ENCODE data around the gene SLC4A4. TPM values are rescaled to one million over a fixed set of nuclear protein-coding genes. Genes with fewer than 3 reads are reported as not detected.
"Not testable (repeated sequence)": the region's sequence is repeated elsewhere in the genome, so short reads cannot be mapped to it uniquely, and the experiment has no call there.

SLC4A4 gene
- total RNA-seq, 1 experiment from 2014 or later: 0.16 TPM

DNA sequence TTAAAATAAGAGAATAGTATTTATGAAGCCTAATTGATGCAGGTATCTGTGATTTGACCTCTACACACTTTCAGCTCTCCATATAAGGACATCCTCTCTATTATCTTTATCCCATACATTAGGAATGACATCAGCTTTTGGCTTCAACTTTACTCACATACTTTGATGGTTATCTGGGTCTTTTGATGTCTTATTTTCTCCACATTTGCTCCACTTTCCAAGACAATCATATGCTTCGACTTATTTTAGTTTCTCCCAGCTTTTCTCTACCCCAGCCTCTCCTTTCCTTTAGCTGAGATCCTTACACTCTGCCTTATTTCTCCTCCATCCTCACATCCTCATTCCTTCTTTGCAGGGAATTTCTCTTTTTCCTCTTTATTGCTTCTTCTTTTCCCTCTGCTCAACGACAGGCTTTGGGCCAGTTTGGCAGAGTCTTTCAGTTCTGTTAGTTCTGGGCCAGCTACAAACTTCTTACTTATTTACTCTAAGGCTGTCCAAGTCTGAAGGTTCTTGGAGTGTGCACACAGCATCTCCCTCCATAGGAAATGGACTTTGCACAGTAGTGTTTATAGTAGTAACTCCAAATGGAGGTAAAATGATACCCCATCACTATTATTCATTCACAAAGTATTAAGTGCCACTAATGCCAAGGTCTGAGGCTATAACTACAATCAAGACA lies 50.5 kb downstream of the SLC4A4 start:
- DNase-seq (ENCODE audit: low read depth, low spot score): no peak
- in situ Hi-C loops (cut with HindIII; ENCODE audit: low pct_unique_long_range_greater_than_20kb, low sequenced_read_pairs): no loop called here

DNA sequence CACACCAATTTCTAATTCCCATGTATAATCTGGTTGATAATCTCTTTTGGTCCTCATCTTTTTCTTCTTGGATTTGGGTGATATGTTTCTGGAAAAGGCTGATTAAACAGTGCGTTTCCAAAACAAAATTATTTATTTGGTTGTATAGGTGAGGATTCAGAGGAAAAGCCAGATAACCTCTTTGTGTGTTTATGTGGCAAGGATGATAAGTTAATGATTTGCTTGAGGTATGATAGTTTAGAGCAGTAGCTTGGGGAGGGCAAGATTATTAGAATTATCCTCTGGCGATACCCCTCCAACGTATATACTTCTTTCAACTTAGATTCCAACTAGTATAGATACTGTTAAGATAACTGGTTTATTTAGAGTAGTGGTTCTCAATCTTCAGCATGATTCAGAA lies 53.3 kb downstream of the SLC4A4 start:
- no peak for DNase-seq (ENCODE audit: low read depth, low spot score)
- in situ Hi-C loops (cut with HindIII; ENCODE audit: low pct_unique_long_range_greater_than_20kb, low sequenced_read_pairs): no loop called here

DNA sequence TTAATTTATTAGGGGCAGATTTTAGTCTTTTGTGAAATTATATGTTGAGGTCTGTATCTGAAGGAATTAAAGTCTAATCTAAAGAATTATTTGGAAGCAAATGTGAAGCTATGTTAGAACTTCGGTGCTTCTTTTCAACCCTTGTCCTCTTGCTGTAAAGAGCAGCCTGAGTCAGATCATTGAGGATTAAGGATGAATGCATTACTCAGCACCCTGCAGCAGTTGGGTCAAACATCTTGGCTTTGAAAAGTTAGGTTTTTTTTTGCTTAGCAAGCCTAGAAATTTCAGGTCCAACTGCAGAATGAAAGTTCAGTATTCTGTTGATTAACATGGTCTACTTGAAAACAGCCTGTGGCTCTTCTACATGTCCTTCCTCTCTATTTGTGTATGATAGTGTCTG lies 57.6 kb downstream of the SLC4A4 start:
- in situ Hi-C loops (cut with HindIII; ENCODE audit: low pct_unique_long_range_greater_than_20kb, low sequenced_read_pairs): no loop called here
- DNase-seq (ENCODE audit: low read depth, low spot score): no peak

DNA sequence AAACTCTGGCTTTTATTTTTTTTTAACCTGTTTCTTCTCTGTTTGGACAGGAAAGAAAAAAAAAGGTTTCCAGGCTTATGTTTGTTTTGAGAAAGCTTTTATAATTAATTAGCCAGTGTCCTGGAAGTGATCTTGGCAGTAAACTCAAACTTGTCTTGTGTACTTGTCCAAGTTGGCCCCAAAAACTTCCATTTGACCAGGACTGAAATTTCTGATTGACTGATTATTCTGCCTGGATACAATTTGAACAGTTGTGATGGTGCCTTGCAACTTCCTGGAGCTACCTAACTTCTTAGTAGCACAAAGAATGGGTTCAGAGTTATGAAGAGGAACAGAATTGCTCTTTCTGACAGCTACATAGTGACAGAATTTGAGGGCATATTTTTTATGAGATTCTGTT lies 62.0 kb downstream of the SLC4A4 start:
- DNase-seq (ENCODE audit: low read depth, low spot score): no peak
- in situ Hi-C loops (cut with HindIII; ENCODE audit: low pct_unique_long_range_greater_than_20kb, low sequenced_read_pairs): no loop called here

DNA sequence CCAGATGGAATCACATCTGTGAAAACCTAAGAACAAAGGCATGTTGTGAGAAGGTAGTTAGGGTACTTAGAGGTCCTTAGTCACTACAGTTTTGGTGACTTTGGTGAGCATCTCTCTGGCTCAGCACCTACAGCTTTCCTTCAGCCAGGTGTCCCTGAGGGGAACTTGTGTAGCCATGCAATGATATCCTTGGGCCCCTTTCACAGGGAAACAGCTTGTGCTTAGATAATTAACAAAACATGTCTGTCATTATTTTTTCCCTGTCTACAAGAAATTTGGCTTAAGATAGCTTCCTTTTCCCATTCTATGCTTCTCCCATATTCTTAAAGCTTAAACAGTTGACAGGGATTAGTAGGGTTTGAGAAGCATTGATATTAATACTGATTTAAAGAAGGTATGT lies 63.8 kb downstream of the SLC4A4 start:
- no peak for DNase-seq (ENCODE audit: low read depth, low spot score)
- in situ Hi-C loops (cut with HindIII; ENCODE audit: low pct_unique_long_range_greater_than_20kb, low sequenced_read_pairs): no loop called here

DNA sequence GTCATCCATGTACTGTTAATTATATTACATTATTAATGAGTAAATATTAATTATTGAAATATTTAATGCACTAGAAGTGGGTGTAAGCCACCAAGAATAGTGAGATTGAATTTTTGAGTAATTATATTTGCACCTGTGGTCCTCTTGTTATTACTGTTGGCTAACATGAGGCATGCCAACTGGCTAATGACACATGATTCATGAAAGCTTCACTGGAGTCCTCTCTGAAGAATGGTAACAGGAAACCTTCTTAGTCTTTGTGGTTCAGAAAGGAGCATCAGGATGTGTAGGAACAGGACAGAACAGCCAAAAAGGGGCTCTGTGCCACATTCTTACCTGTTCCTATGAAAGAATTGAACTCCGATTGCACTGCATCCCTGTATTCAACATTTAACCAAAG lies 65.2 kb downstream of the SLC4A4 start:
- in situ Hi-C loops (cut with HindIII; ENCODE audit: low pct_unique_long_range_greater_than_20kb, low sequenced_read_pairs): no loop called here
- no peak for DNase-seq (ENCODE audit: low read depth, low spot score)

DNA sequence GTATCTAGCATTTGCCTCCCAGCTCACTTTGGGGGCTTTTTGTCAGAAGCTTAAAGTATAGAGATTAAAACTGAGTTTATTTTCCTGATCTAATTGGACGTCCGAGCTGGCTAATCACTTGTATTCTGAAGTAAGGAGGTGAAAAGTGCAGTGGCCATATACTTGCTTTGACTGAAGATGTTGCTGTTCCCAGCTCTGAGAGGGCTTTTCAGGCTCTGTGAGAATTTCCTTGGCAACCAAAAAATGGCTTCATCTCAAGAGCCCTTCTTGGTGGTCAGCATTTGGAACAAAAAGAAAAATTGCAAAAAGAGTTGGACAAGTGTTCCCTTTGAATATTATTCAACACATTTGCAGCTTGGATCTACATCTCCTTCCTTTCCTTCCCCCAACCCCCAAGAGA lies 67.0 kb downstream of the SLC4A4 start:
- in situ Hi-C loops (cut with HindIII; ENCODE audit: low pct_unique_long_range_greater_than_20kb, low sequenced_read_pairs): no loop called here
- DNase-seq (ENCODE audit: low read depth, low spot score): no peak

DNA sequence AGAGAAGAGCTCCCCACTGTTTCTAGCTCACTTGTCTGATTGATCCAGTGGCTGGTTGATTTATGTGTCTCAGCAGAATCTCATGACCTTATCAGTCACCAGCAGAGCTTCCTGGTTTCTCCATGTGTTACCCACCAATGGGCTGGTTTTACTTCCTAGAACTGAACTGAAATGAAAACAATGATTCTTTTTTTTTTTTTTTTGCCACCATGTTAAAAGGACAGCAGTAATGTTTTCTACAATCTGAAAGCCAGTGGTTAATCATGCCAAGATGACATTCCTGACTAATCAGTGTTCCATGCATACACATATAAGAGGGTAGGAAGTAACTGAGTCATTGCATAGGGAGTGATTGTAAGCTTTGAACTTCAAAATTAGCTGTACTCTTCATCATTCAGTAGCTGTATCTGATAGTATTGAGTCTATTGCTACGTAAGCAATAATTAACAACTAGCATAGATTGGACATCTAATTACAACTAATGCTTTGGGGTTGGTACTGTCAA lies 67.7 kb downstream of the SLC4A4 start:
- no peak for DNase-seq (ENCODE audit: low read depth, low spot score)
- in situ Hi-C loops (cut with HindIII; ENCODE audit: low pct_unique_long_range_greater_than_20kb, low sequenced_read_pairs): no loop called here

DNA sequence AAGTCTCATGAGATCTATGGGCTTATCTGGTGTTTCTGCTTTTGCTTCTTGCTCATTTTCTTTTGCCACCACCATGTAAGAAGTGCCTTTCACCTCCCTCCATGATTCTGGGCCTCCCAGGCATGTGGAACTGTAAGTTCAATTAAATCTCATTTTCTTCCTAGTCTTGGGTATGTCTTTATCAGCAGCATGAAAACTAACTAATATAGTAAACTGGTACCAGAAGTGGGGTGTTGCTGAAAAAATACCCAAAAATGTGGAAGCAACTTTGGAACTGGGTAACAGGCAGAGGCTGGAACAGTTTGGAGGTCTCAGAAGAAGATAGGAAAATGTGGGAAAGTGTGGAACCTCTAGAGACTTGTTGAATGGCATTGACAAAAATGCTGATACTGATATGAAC lies 70.1 kb downstream of the SLC4A4 start:
- in situ Hi-C loops (cut with HindIII; ENCODE audit: low pct_unique_long_range_greater_than_20kb, low sequenced_read_pairs): not testable (repeated sequence)

DNA sequence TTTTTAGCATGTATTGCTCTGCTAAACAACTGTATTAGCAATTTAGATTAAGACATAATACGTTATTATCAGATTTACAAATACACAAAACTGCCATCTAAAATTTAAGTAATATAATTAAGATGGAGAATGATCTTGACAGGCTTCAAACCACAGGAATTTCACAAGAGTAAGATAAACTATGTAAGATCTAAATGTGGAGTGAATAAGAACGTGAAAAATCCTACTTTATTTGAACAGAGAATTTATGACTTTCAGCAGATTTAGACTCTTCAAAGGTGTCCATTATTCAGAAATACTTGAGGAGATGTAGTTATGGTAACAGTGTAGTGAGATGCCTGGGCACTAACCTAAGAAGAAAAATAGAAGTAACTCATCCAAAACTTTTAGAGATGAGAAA lies 73.2 kb downstream of the SLC4A4 start:
- no peak for DNase-seq (ENCODE audit: low read depth, low spot score)
- in situ Hi-C loops (cut with HindIII; ENCODE audit: low pct_unique_long_range_greater_than_20kb, low sequenced_read_pairs): no loop called here

More for the DNA sequence above, 70.1 kb downstream of the SLC4A4 start:
- DNase-seq (ENCODE audit: low read depth, low spot score): not testable (repeated sequence)

DNA sequence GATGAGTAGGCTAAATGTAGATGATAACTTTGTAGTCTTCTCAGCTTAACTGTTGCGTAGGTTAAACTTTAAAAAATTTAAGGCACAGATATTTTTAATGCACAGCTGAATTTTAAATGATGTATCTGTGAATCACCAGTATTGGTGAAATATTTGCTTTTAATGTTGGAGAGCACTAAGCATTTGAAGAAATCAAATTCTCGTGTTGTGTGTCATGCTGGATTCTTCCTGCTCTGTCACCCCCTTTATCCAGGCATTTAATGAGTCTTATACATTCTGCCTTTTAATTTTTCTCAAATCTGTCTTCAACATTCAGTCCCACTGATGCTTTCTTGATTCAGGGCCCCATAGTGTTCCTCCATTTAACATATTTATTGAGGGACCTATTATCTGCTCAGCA lies 76.7 kb downstream of the SLC4A4 start:
- no peak for DNase-seq (ENCODE audit: low read depth, low spot score)
- in situ Hi-C loops (cut with HindIII; ENCODE audit: low pct_unique_long_range_greater_than_20kb, low sequenced_read_pairs): no loop called here

DNA sequence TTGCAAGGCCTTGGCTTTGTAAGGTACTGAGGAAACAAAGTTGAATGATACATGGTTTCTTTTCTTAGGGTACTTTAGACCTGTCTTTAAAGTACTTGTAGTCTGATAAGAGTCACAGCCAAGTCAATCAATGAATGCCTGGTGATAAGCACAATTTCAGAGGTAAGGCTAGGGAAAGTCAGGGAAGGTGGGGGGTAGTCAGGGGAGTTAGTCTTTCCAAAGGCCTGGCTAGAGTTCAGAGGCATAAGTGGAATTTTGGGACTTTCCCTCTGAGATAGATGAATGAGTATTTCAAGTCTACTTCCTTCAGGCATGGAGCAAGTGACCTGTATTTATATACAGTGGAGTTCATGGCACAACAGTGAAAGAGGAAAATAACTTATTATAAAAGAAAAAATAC lies 78.3 kb downstream of the SLC4A4 start:
- no peak for DNase-seq (ENCODE audit: low read depth, low spot score)
- in situ Hi-C loops (cut with HindIII; ENCODE audit: low pct_unique_long_range_greater_than_20kb, low sequenced_read_pairs): no loop called here

DNA sequence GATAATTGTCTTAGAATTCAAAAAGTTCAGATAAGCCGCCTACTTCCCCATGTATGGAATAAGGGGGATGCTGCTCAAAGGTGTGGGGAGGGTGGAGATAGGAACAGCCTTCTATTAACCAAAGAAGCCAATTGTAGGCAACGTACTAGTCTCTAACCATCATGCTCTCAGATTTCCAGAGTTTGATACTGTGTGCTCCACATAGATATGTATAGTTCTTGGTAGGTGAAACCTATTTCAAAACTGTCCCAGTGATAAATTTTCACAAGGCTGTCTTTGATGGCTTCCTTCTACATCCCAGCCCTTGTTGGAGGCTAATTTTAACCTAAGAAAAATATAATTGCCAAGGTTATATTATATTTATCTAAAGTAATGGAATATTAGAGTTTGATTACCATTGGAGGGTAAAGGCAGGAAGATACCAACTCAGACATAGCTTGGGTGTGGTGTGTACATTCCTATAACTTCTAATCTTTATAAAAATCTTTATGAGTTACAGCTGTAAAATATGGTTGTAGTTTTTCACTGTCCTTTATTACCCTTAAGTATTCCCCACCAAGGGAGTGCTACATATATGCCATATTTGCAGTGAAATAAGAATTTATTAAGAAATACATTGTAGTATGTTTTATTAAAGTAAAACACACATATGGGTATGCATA lies 87.7 kb downstream of the SLC4A4 start:
- in situ Hi-C loops (cut with HindIII; ENCODE audit: low pct_unique_long_range_greater_than_20kb, low sequenced_read_pairs): no loop called here
- no peak for DNase-seq (ENCODE audit: low read depth, low spot score)

DNA sequence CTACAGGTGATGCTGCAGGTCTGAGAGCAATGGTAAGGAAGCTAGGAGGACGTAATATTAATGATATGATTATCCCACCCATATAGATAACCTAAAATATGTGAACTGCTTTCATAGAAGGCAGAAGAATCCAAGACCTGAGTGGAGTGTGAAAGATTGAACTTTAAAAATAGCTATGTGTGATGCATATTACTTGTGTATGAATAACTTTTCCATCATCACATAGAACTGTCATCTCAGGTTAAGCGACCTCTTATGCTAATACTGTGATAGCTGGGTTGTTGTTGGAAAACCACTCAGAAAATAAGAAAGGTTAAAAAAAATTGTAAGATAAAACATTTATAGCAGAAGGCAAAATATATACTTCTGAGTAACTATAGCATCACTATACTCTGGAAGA lies 90.3 kb downstream of the SLC4A4 start:
- DNase-seq (ENCODE audit: low read depth, low spot score): no peak
- in situ Hi-C loops (cut with HindIII; ENCODE audit: low pct_unique_long_range_greater_than_20kb, low sequenced_read_pairs): no loop called here

DNA sequence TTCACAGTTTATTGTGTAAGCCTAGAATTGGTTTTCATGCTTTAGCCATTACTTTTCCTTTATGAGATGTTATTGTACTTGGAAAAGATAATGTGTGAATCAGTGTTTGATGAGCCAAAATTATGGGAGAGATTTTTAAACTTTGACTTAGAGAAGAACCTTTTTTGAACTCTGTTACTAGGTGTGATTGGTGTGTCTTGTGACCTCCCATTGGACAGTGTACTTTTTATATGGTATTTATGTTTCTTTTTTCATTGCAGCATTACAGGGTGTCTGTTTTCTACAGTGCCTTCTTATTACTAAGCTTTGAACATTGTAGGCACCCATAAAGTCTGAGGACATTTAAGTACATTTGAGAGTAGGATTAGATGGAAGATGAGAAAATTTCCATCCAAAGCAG lies 91.1 kb downstream of the SLC4A4 start:
- in situ Hi-C loops (cut with HindIII; ENCODE audit: low pct_unique_long_range_greater_than_20kb, low sequenced_read_pairs): no loop called here
- no peak for DNase-seq (ENCODE audit: low read depth, low spot score)

DNA sequence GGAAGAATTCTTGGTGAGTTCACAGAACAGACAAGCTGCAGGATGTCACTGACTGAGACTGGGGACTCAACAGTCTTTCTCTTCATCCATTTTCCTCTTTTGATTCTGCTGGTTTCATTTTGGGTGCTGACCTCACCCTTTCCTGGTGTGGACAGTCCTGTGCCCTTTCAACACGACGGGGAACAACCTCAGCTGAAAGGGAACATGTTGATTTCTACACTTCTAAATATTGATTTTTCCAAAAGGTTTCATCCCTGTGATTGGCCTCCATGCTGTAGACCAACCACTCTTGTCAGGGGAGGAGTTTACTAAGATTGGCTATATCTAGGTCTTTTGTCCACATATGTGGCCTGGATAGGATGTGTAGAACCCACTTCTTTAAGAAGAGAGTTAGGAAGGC lies 91.8 kb downstream of the SLC4A4 start:
- no peak for DNase-seq (ENCODE audit: low read depth, low spot score)
- in situ Hi-C loops (cut with HindIII; ENCODE audit: low pct_unique_long_range_greater_than_20kb, low sequenced_read_pairs): no loop called here

DNA sequence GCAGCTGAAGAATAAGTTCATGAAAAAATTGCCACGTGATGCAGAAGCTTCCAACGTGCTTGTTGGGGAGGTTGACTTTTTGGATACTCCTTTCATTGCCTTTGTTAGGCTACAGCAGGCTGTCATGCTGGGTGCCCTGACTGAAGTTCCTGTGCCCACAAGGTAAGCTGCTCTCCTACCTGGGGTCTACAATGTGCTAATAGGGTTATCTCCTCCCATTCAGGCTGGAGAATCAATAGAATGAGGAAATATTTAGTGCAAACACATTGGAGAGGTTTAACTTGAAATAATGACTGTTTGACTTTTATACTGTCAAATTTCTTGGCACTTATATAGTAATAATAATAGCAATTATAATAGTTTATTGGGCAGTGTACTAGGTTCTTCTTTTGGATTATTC lies 101.8 kb downstream of the SLC4A4 start:
- no peak for DNase-seq (ENCODE audit: low read depth, low spot score)
- in situ Hi-C loops (cut with HindIII; ENCODE audit: low pct_unique_long_range_greater_than_20kb, low sequenced_read_pairs): no loop called here

DNA sequence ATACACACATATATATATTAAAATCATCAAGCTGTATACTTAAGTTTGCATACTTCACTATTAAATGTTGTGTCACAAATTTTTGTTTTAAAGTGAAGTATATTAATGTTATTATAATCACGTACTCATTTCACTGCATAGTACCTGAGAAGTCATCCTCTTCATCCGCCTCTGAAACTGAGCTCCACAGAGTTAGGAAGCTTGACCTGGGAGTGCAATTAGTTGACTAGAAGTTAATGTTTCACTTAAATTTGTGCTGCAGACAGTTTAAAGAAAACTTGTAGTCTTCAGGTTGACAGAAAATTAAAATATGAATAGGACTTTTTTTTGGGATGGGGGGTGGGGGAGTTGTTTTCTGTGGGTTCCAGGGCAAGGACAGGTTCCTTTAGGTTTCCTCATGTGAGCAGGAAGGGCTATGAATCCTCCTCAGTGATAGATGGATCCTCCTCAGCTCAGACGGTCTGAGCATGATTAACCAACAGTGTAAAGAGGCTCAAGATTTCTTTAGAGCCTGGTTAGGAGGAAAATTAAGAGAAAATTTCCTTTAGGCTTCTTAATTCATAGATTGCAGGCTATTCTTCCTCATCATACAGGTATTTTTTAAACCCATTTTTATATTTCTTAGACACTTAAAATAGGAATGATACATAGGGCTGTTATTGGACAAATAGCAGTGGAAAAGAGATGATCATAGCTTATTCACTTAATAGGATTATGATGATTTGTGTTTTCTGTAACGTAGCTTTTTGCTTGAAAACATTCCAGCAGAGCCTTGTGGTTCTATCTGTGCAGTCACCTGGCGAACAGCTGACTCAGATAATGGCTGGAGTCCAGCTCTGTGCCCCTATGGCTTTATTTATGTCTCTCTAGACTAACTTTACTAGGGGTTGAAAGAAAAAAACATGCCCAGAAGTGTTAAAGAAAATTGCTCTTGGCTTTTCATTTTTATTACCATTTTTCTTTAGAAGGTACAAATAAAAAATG lies 102.7 kb downstream of the SLC4A4 start:
- in situ Hi-C loops (cut with HindIII; ENCODE audit: low pct_unique_long_range_greater_than_20kb, low sequenced_read_pairs): no loop called here
- no peak for DNase-seq (ENCODE audit: low read depth, low spot score)

All from SK-MEL-5 (cell line).